K562 (cell line): ENCODE data around the gene PCYT1A. TPM values are rescaled to one million over a fixed set of nuclear protein-coding genes. Genes with fewer than 3 reads are reported as not detected.

Source experiments
- ATAC-seq: fragments of 200-7000 bp; cut with Tn5 transposase; 3 replicates; pipeline ENCODE4 v1.9.1; 2020; ENCODE audit warnings: moderate library complexity
- BruUV-seq: library from RNA; stranded (reverse); fragments of 400-500 nt; replicated peaks from 2 replicates; lab custom pipeline; 2021; lab: Mats Ljungman, UMichigan
- CTCF ChIA-PET: fragments of 300-600 bp; formaldehyde crosslinking; extraction: SDS; loops from one replicate; lab custom pipeline; 2021; ENCODE audit warnings: low intra/inter-chr PET ratio; lab: Yijun Ruan, JAX
- POLR2A ChIA-PET: fragments of 300-600, 350-650 bp; sonication (Branson Sonifier 250); formaldehyde crosslinking; extraction: SDS; loops from one replicate; lab custom pipeline; 2021; ENCODE audit warnings: antibody characterized with exemption, inconsistent platforms; lab: Yijun Ruan, JAX
- DNase-seq, 4 experiments: peaks; one replicate each; pipeline versions ENCODE4 v3.0.0 to v3.0.0-alpha.2; 2011 to 2018; ENCODE audit warnings: low spot score in 3 of 4, mixed read lengths in 3 of 4; ENCODE audit errors: extremely low read depth in 1 of 4
- FAIRE-seq: peaks from 2 replicates; lab custom pipeline; 2011; peaks lifted over from hg19 to GRCh38; lab: Jason Lieb, UNC
- H2AFZ ChIP-seq: 2 replicates; pipeline ENCODE4 v1.6.0; 2011; ENCODE audit warnings: low read depth, low read length, control low read depth, inconsistent platforms
- H3K27ac ChIP-seq: fragments of 200-600 bp; 3 replicates; pipeline ENCODE4 v1.8.0; 2011; ENCODE audit warnings: low read depth, mild to moderate bottlenecking, control low read depth, inconsistent platforms, low read length, moderate library complexity, mixed read lengths; ENCODE audit errors: extremely low read depth
- H3K27me3 ChIP-seq, 2 experiments: fragments of 300-600 bp in 1 of 2; 2 replicates in 1 of 2; 3 replicates in 1 of 2; pipeline versions ENCODE4 v1.6.0 to v1.8.0; 2011; ENCODE audit warnings: inconsistent platforms in 2 of 2, low read length in 2 of 2, mild to moderate bottlenecking in 1 of 2, mixed read lengths in 1 of 2, moderate library complexity in 1 of 2; ENCODE audit not compliant: control insufficient read depth in 2 of 2, insufficient read depth in 2 of 2
- H3K36me3 ChIP-seq: fragments of 300-600 bp; 3 replicates; pipeline ENCODE4 v1.8.0; 2011; ENCODE audit warnings: mild to moderate bottlenecking, low read length, inconsistent platforms; ENCODE audit not compliant: control insufficient read depth, insufficient read depth
- H3K4me1 ChIP-seq, 2 experiments: fragments of 200-600 bp in 1 of 2; replicated peaks in 1 of 2; 2 replicates in 1 of 2; 3 replicates in 1 of 2; pipeline versions ENCODE4 v1.5.1 to v1.8.0; 2011; ENCODE audit warnings: inconsistent platforms in 2 of 2, low read length in 2 of 2, mild to moderate bottlenecking in 1 of 2, mixed read lengths in 1 of 2, moderate library complexity in 1 of 2; ENCODE audit not compliant: control insufficient read depth in 2 of 2, insufficient read depth in 2 of 2
- H3K4me2 ChIP-seq: 2 replicates; pipeline ENCODE4 v1.6.1; 2011; ENCODE audit warnings: low read length, control low read depth, inconsistent platforms, mixed read lengths; ENCODE audit not compliant: insufficient read depth
- H3K4me3 ChIP-seq: fragments of 200-600 bp; sonication (generic), shearing (Covaris generic); 2 replicates; pipeline ENCODE4 v1.5.1; 2016; ENCODE audit warnings: control low read depth, inconsistent platforms
- H3K79me2 ChIP-seq: fragments of 200-600 bp; 3 replicates; pipeline ENCODE4 v1.8.0; 2011; ENCODE audit warnings: low read length, inconsistent platforms; ENCODE audit not compliant: control insufficient read depth, insufficient read depth
- H3K9ac ChIP-seq, 2 experiments: 2 replicates each; pipeline versions ENCODE4 v1.6.0 to v1.6.1; 2011; ENCODE audit warnings: low read depth in 2 of 2, low read length in 2 of 2, control low read depth in 1 of 2, inconsistent platforms in 1 of 2, mild to moderate bottlenecking in 1 of 2, mixed read lengths in 1 of 2; ENCODE audit not compliant: insufficient read depth in 1 of 2
- H3K9me1 ChIP-seq: one replicate; pipeline ENCODE4 v1.6.0; 2011; ENCODE audit warnings: inconsistent platforms, mild to moderate bottlenecking, low read length, moderate library complexity; ENCODE audit not compliant: control insufficient read depth, insufficient read depth
- H3K9me3 ChIP-seq: replicated peaks from 2 replicates; pipeline ENCODE4 v1.5.1; 2011; ENCODE audit warnings: low read depth, low read length, inconsistent platforms; ENCODE audit not compliant: control insufficient read depth, insufficient read depth
- H4K20me1 ChIP-seq: replicated peaks from 2 replicates; pipeline ENCODE4 v1.6.1; 2011; ENCODE audit warnings: low read length, inconsistent platforms, mixed read lengths; ENCODE audit not compliant: control insufficient read depth, insufficient read depth
- HDAC6 ChIP-seq: IDR thresholded peaks from 2 replicates; pipeline ENCODE4 v1.6.1; 2012; ENCODE audit warnings: low read depth, mild to moderate bottlenecking, control low read depth, inconsistent platforms, low read length, moderate library complexity
- ZBTB33 ChIP-seq: sonication (generic); formaldehyde crosslinking; IDR thresholded peaks from 2 replicates; pipeline ENCODE4 v1.8.1; 2023; ENCODE audit warnings: mild to moderate bottlenecking, missing genetic modification reagents
- WGBS: fragments of 100-300 bp; shearing (Covaris generic); methylation state at CpG from one replicate; pipeline ENCODE4 v1.1.6; 2016; ENCODE audit warnings: low coverage, mixed read lengths; ENCODE audit not compliant: insufficient coverage; ENCODE audit errors: missing lambda C conversion rate; 5-methylcytosine and 5-hydroxymethylcytosine counted together
- in situ Hi-C: fragments of 300-500 bp; cut with MboI; formaldehyde crosslinking; loops from 4 replicates; pipeline ENCODE4 v1.15.0; 2018; ENCODE audit warnings: inconsistent platforms, mixed read lengths
- intact Hi-C: fragments of 100-400 bp; cut with micrococcal nuclease; formaldehyde crosslinking; loops from 2 replicates; pipeline ENCODE4 v1.14.2; 2022
- polyA plus RNA-seq, 8 experiments: library from polyadenylated mRNA; depleted of rRNA in 4 of 8; stranded (reverse) in 5 of 8; unstranded in 3 of 8; fragments of >200 nt; fragmentation: Nextera tagmentation in 2 of 8; fragmentation: Illumina TruSeq in 1 of 8; extraction: Ambion mirVana in 2 of 8; extraction: Trizol in 1 of 8; gene quantifications; 2 replicates each; pipeline versions ENCODE4 v1.2.1 to v1.2.3, GENCODE V29; 2011 to 2014; ENCODE audit warnings: inconsistent platforms in 1 of 8, missing spikeins in 1 of 8
- total RNA-seq, 7 experiments: library from RNA; depleted of rRNA in 6 of 7; stranded (reverse); fragments of >200 nt in 6 of 7; fragmentation: Illumina TruSeq in 2 of 7; extraction: Trizol in 2 of 7; gene quantifications; 2 replicates each; pipeline versions ENCODE4 v1.2.1 to v1.2.3, GENCODE V29; 2011 to 2021; ENCODE audit warnings: low replicate concordance in 1 of 7

Gene PCYT1A
- total and polyA plus RNA-seq, 9 of the 15 experiments (the other 6 are each of a cell fraction or from before 2014, with no cell fraction given) = 13.4 to 62.8 (median 49.4) TPM

- ChIA-PET POLR2A (no interaction called here), CTCF (no interaction called here)
- Histone ChIP-seq H3K36me3 (no peaks in the 10 kb centered on the region), H3K9me1 (no peaks in the 10 kb centered on the region), H3K79me2 (no peaks in the 10 kb centered on the region), H4K20me1 (no peaks in the 10 kb centered on the region), H3K27ac (no peak overlapping the region), H3K4me3 (no peak overlapping the region), H2AFZ (no peak overlapping the region), H3K4me2 (no peak overlapping the region), H3K9ac (peak overlapping the region in 1 of 2 experiments; percentile 20; a peak in 1 of 4 replicates), H3K4me1 (peaks cover 0 to 31% of the 10 kb centered on the region in 2 experiments; a peak in 2 of 5 replicates), H3K27me3 (no peaks in the 10 kb centered on the region), H3K9me3 (no peaks in the 10 kb centered on the region)
- in situ Hi-C loops = loop anchor here (25.0 kb wide), 1 partner anchor 504 kb away; the partner anchor contains the start of gene MUC20
- intact Hi-C loops = no loop called here
- WGBS = 62% methylated on average over 6 of the region's 25 CpGs
- no TSS peak for BruUV-seq
- no peak for FAIRE-seq
- no peak for ATAC-seq
- DNase-seq = no peak
- TF ChIP-seq HDAC6 (no peak), ZBTB33 (peak; percentile 55; the same call in 1 of the 2 replicates)
Measured at GRCh38 chr3:196216681-196217211, 70.8 kb downstream of the PCYT1A start.
